A673 (cell line): ENCODE results near the gene ZNF212. TPM values are rescaled to one million over a fixed set of nuclear protein-coding genes. Genes with fewer than 3 reads are reported as not detected.

Experiments
- BruUV-seq: library from RNA; stranded (reverse); fragments of 400-500 nt; replicated peaks from 2 replicates; lab custom pipeline; 2021; lab: Mats Ljungman, UMichigan
- CTCF ChIA-PET: fragments of 300-600 bp; sonication (Branson Sonifier 250); formaldehyde crosslinking; loops from one replicate; lab custom pipeline; 2022; ENCODE audit warnings: antibody characterized with exemption; lab: Charles Lee
- POLR2A ChIA-PET: fragments of 300-600 bp; sonication (Branson Sonifier 250); formaldehyde crosslinking; loops from one replicate; lab custom pipeline; 2022; ENCODE audit warnings: antibody characterized with exemption; ENCODE audit not compliant: low non-redundant PET; lab: Charles Lee
- DNase-seq: peaks from one replicate; pipeline ENCODE4 v3.0.0-alpha.2; 2015; ENCODE audit warnings: low spot score
- H3K27ac ChIP-seq: fragments of 200-600 bp; sonication (generic); 2 replicates; pipeline ENCODE4 v1.5.1; 2016; ENCODE audit warnings: mixed run types, low read depth, mild to moderate bottlenecking, mixed read lengths, antibody characterized with exemption, low read length; ENCODE audit not compliant: poor library complexity, severe bottlenecking
- H3K27me3 ChIP-seq: fragments of 200-600 bp; sonication (generic); replicated peaks from 2 replicates; pipeline ENCODE4 v1.6.1; 2017; ENCODE audit warnings: mixed run types, low read depth, mild to moderate bottlenecking, mixed read lengths, antibody characterized with exemption, low read length; ENCODE audit not compliant: insufficient read depth, poor library complexity
- H3K36me3 ChIP-seq: fragments of 200-600 bp; sonication (generic); 2 replicates; pipeline ENCODE4 v1.6.1; 2016; ENCODE audit warnings: mixed run types, mild to moderate bottlenecking, mixed read lengths, antibody characterized with exemption, low read length; ENCODE audit not compliant: insufficient read depth, poor library complexity, severe bottlenecking
- H3K4me1 ChIP-seq: fragments of 200-600 bp; sonication (generic); 2 replicates; pipeline ENCODE4 v1.6.1; 2017; ENCODE audit warnings: mixed run types, mild to moderate bottlenecking, mixed read lengths, antibody characterized with exemption, low read length; ENCODE audit not compliant: insufficient read depth, poor library complexity, severe bottlenecking
- H3K4me3 ChIP-seq: fragments of 200-600 bp; sonication (generic); 2 replicates; pipeline ENCODE4 v1.5.1; 2016; ENCODE audit warnings: low read depth, mixed run types, mild to moderate bottlenecking, mixed read lengths, low read length; ENCODE audit not compliant: poor library complexity, severe bottlenecking
- H3K9me3 ChIP-seq: fragments of 200-600 bp; sonication (generic); 2 replicates; pipeline ENCODE4 v1.6.1; 2016; ENCODE audit warnings: mixed run types, low read depth, mild to moderate bottlenecking, mixed read lengths, antibody characterized with exemption, low read length; ENCODE audit not compliant: poor library complexity, severe bottlenecking
- CTCF ChIP-seq: fragments of 300-800, 200-600 bp; sonication (generic); conservative IDR thresholded peaks from 2 replicates; pipeline ENCODE4 v1.5.1; 2017; ENCODE audit warnings: low read depth, mild to moderate bottlenecking, antibody characterized with exemption, low read length, moderate library complexity, mixed read lengths
- EZH2 ChIP-seq: fragments of 200-600 bp; sonication (generic); IDR thresholded peaks from 2 replicates; pipeline ENCODE4 v1.6.1; 2017; ENCODE audit warnings: borderline replicate concordance, low read depth, mild to moderate bottlenecking, mixed read lengths, antibody characterized with exemption, low read length; ENCODE audit not compliant: poor library complexity, severe bottlenecking
- intact Hi-C: fragments of 100-400 bp; cut with micrococcal nuclease; formaldehyde crosslinking; loops from one replicate; pipeline ENCODE4 v1.10.0; 2022; ENCODE audit not compliant: unreplicated experiment
- total RNA-seq: library from RNA; stranded (reverse); gene quantifications from 2 replicates; pipeline ENCODE4 v1.2.3, GENCODE V29; 2021

ZNF212 gene
- total RNA-seq, 1 experiment from 2014 or later: 12.3 TPM

- BruUV-seq: no TSS peak
- no peaks in the 10 kb centered on the region for H3K9me3 ChIP-seq
- CTCF ChIA-PET: interaction anchor here (1.0 to 1.6 kb wide), 2 partner anchors 22 to 26 kb away, joined by 3 to 6 read pairs; partner anchors contain the start of gene ZNF783
- no peaks in the 10 kb centered on the region for H3K36me3 ChIP-seq
- POLR2A ChIA-PET: interaction anchor here (0.6 kb wide), 1 partner anchor 662 kb away, joined by 3 read pairs; no protein-coding TSS in a partner anchor
- H3K27me3 ChIP-seq: no peaks in the 10 kb centered on the region
- intact Hi-C loops: no loop called here
- no peak overlapping the region for H3K4me3 ChIP-seq
- TF ChIP-seq EZH2: no peak
- TF ChIP-seq CTCF: no peak
- no peak overlapping the region for H3K27ac ChIP-seq
- no peak for DNase-seq
- peaks cover 14% of the 10 kb centered on the region for H3K4me1 ChIP-seq
These were observed 44.9 kb downstream of the ZNF212 start for GRCh38 chr7:149284343-149284742.

GRCh38 chr7:149284850-149285585 lies 45.6 kb downstream of the ZNF212 start:
- CTCF ChIA-PET: interaction anchor here (1.0 to 1.6 kb wide), 2 partner anchors 23 to 25 kb away, joined by 3 to 6 read pairs; partner anchors contain the start of gene ZNF783
- H3K36me3 ChIP-seq: no peaks in the 10 kb centered on the region
- H3K4me1 ChIP-seq: peaks cover 14% of the 10 kb centered on the region
- no TSS peak for BruUV-seq
- H3K9me3 ChIP-seq: no peaks in the 10 kb centered on the region
- intact Hi-C loops: no loop called here
- no peak for TF ChIP-seq EZH2
- no peak for TF ChIP-seq CTCF
- POLR2A ChIA-PET: interaction anchor here (0.5 to 0.6 kb wide), 3 partner anchors 54 to 662 kb away, joined by 3 to 9 read pairs (median 3); no protein-coding TSS in a partner anchor
- no peaks in the 10 kb centered on the region for H3K27me3 ChIP-seq
- peak; percentile 94 for DNase-seq
- H3K27ac ChIP-seq: no peak overlapping the region
- peak overlapping the region; percentile 57 for H3K4me3 ChIP-seq

GRCh38 chr7:149285603-149286002 lies 46.2 kb downstream of the ZNF212 start:
- TF ChIP-seq CTCF (no peak), EZH2 (no peak)
- intact Hi-C loops: no loop called here
- H3K27ac ChIP-seq: no peak overlapping the region
- CTCF ChIA-PET: interaction anchor here (1.0 kb wide), 1 partner anchor 24 kb away, joined by 3 read pairs; no protein-coding TSS in a partner anchor
- no TSS peak for BruUV-seq
- POLR2A ChIA-PET: interaction anchor here (0.5 to 0.6 kb wide), 2 partner anchors 54 to 144 kb away, joined by 3 to 9 read pairs; no protein-coding TSS in a partner anchor
- no peaks in the 10 kb centered on the region for H3K9me3 ChIP-seq
- H3K27me3 ChIP-seq: no peaks in the 10 kb centered on the region
- H3K4me3 ChIP-seq: peak overlapping the region; percentile 57
- peaks cover 14% of the 10 kb centered on the region for H3K4me1 ChIP-seq
- no peaks in the 10 kb centered on the region for H3K36me3 ChIP-seq
- no peak for DNase-seq
